Peyer's patch (tissue), 4 donors: ENCODE data around the gene FBXO48.

Experiments
- CTCF ChIP-seq, 6 experiments: fragments of 450-650 bp in 4 of 6; fragments of 200-600 bp in 2 of 6; sonication (generic) in 1 of 6; IDR thresholded peaks; one replicate each; pipeline ENCODE4 v1.5.1; 2017 to 2019; ENCODE audit warnings: antibody characterized with exemption in 6 of 6, mild to moderate bottlenecking in 3 of 6, moderate library complexity in 1 of 6
- POLR2A ChIP-seq, 2 donors: fragments of 450-650 bp; IDR thresholded peaks; one replicate each; pipeline ENCODE4 v1.5.1; 2017; ENCODE audit warnings: antibody characterized with exemption in 2 of 2, mild to moderate bottlenecking in 2 of 2, moderate library complexity in 2 of 2

- TF ChIP-seq CTCF (IDR thresholded peaks at IDR 0.05) (no peak), POLR2A (IDR thresholded peaks at IDR 0.05) (no peak)
Measured at GRCh38 chr2:68429311-68429826, 37.7 kb downstream of the FBXO48 start.
